Neural crest cell (in vitro differentiated cells): ENCODE results near the gene NAALAD2. TPM values are rescaled to one million over a fixed set of nuclear protein-coding genes. Genes with fewer than 3 reads are reported as not detected.

Source experiments
- DNase-seq: peaks from one replicate; pipeline ENCODE4 v3.0.0; 2021; ENCODE audit warnings: low read depth, mixed read lengths, low spot score
- H3K27ac Mint-ChIP-seq: one replicate; pipeline ENCODE4 v1.8.0; 2021; ENCODE audit warnings: mild to moderate bottlenecking, mixed read lengths; ENCODE audit not compliant: unreplicated experiment
- H3K27me3 Mint-ChIP-seq: 2 replicates; pipeline ENCODE4 v1.8.0; 2021; ENCODE audit warnings: low read depth, mild to moderate bottlenecking, mixed read lengths
- H3K36me3 Mint-ChIP-seq: 2 replicates; pipeline ENCODE4 v1.8.0; 2021; ENCODE audit warnings: low read depth, mild to moderate bottlenecking, mixed read lengths
- H3K4me1 Mint-ChIP-seq: 2 replicates; pipeline ENCODE4 v1.8.0; 2021; ENCODE audit warnings: mixed read lengths
- H3K4me3 Mint-ChIP-seq: one replicate; pipeline ENCODE4 v1.8.0; 2021; ENCODE audit warnings: mild to moderate bottlenecking, mixed read lengths
- H3K9me3 Mint-ChIP-seq: 2 replicates; pipeline ENCODE4 v1.8.0; 2021; ENCODE audit warnings: mixed read lengths
- CTCF ChIP-seq: fragments of 200-600 bp; sonication (generic); conservative IDR thresholded peaks from 2 replicates; pipeline ENCODE4 v1.5.0; 2021; ENCODE audit warnings: antibody characterized with exemption, mild to moderate bottlenecking
- total RNA-seq: library from RNA; stranded (reverse); gene quantifications from 2 replicates; pipeline ENCODE4 v1.2.1, GENCODE V29; 2021

Gene NAALAD2
- total RNA-seq, 1 donor from 2014 or later = 16.7 TPM

- DNase-seq = no peak
- H3K4me3 Mint-ChIP-seq = no peak overlapping the region
- H3K27me3 Mint-ChIP-seq = no peaks in the 10 kb centered on the region
- no peaks in the 10 kb centered on the region for H3K4me1 Mint-ChIP-seq
- H3K36me3 Mint-ChIP-seq = peaks cover 16% of the 10 kb centered on the region
- no peak overlapping the region for H3K27ac Mint-ChIP-seq
- TF ChIP-seq CTCF = no peak
- no peaks in the 10 kb centered on the region for H3K9me3 Mint-ChIP-seq
Measured at GRCh38 chr11:90179923-90180322, 45.5 kb downstream of the NAALAD2 start.

GRCh38 chr11:90187839-90188238 lies 53.4 kb downstream of the NAALAD2 start:
- Mint-ChIP-seq H3K27me3 (no peaks in the 10 kb centered on the region), H3K9me3 (no peaks in the 10 kb centered on the region), H3K27ac (no peak overlapping the region)

GRCh38 chr11:90189011-90189410 lies 54.5 kb downstream of the NAALAD2 start:
- Mint-ChIP-seq H3K9me3 (no peaks in the 10 kb centered on the region), H3K4me1 (no peaks in the 10 kb centered on the region), H3K27ac (no peak overlapping the region), H3K36me3 (peaks cover 9% of the 10 kb centered on the region), H3K27me3 (no peaks in the 10 kb centered on the region), H3K4me3 (no peak overlapping the region)
- DNase-seq = no peak
- TF ChIP-seq CTCF = no peak

More at GRCh38 chr11:90187839-90188238, 53.4 kb downstream of the NAALAD2 start:
- TF ChIP-seq CTCF = no peak
- Mint-ChIP-seq H3K4me3 (no peak overlapping the region), H3K36me3 (peaks cover 9% of the 10 kb centered on the region), H3K4me1 (no peaks in the 10 kb centered on the region)
- DNase-seq = no peak

GRCh38 chr11:90192869-90193582 lies 58.6 kb downstream of the NAALAD2 start:
- H3K27me3 Mint-ChIP-seq = no peaks in the 10 kb centered on the region
- H3K9me3 Mint-ChIP-seq = no peaks in the 10 kb centered on the region
- TF ChIP-seq CTCF = no peak
- no peaks in the 10 kb centered on the region for H3K4me1 Mint-ChIP-seq
- H3K4me3 Mint-ChIP-seq = no peak overlapping the region
- no peak for DNase-seq
- H3K27ac Mint-ChIP-seq = no peak overlapping the region
- peaks cover 7% of the 10 kb centered on the region for H3K36me3 Mint-ChIP-seq

- Mint-ChIP-seq H3K4me3 (no peak overlapping the region), H3K36me3 (peaks cover 5% of the 10 kb centered on the region)
Measured at GRCh38 chr11:90197377-90197776, 62.9 kb downstream of the NAALAD2 start.

More at GRCh38 chr11:90197377-90197776, 62.9 kb downstream of the NAALAD2 start:
- Mint-ChIP-seq H3K27me3 (no peaks in the 10 kb centered on the region), H3K27ac (no peak overlapping the region), H3K9me3 (no peaks in the 10 kb centered on the region), H3K4me1 (no peaks in the 10 kb centered on the region)
- no peak for DNase-seq
- no peak for TF ChIP-seq CTCF
